Measurements from ENCODE around the gene GPC1. TPM values are rescaled to one million over a fixed set of nuclear protein-coding genes. Genes with fewer than 3 reads are reported as not detected.

GPC1 gene
- total and polyA plus RNA-seq, 2 donors (not counting 3 experiments of a cell fraction or from before 2014, with no cell fraction given): 9.6 to 31.1 TPM

DNA sequence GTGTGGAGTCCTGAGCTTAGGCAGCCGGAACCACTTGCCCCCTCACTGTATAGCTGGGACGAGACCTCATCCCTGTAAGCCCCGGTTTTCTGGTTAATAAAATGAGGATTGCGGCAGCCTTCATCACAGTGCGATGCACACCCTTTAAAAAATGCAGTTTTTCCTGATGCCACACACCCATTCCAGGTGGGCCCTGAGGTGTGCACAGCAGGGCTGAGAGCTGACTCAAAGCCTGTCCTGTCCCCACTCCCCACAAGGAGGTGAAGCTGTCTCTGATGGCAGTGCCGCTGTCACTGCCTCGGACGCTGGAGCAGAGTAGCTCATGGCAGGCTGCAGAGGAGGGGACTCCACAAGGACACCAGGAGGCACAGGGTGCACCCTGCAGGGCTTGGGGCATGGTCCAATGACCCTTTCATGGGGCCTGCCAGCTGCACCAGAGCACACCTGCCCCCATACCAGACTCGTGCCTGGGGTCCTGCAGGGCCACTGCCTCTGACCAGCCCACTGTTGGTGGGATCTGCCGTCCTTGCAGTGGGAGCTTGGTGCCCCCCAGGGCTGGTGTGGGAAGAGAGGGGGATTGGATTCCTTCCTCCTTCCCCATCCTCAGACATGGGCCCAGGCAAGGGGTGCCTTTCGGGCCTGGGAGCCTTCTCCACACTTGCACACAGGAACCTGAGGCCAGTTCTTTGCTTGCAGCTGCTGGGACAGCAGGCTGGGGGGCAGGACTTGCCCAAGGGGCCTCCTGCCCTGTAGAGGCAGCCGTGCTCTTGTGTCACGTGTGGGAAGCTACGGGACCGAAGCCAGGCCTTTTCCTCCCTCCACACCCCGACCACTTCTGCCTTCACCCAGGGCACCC, 22.8 kb downstream of the GPC1 start:
- Histone ChIP-seq H3K4me3 (replicated peaks in 1 of 3; ENCODE audit: insufficient read depth in 1 of 3, low read depth in 1 of 3, low read length in 3 of 3) (no peak overlapping the region), H3K79me2 (ENCODE audit: control insufficient read depth, insufficient read depth, low read length) (no peaks in the 10 kb centered on the region), H4K20me1 (replicated peaks; ENCODE audit: control insufficient read depth, extremely low read depth, insufficient read depth, low read length) (no peaks in the 10 kb centered on the region), H3K4me2 (ENCODE audit: insufficient read depth, low read length) (no peak overlapping the region), H3K27me3 (ENCODE audit: control insufficient read depth in 2 of 2, insufficient read depth in 2 of 2, low read length in 2 of 2) (peaks cover 19 to 24% of the 10 kb centered on the region in 2 experiments), H3K36me3 (ENCODE audit: control insufficient read depth in 2 of 2, extremely low read depth in 1 of 2, insufficient read depth in 2 of 2, low read length in 2 of 2) (no peaks in the 10 kb centered on the region), H3K4me1 (ENCODE audit: control insufficient read depth, extremely low read depth, insufficient read depth, low read length) (no peaks in the 10 kb centered on the region), H3K9ac (replicated peaks; ENCODE audit: extremely low read depth, insufficient read depth, low read length) (no peak overlapping the region), H2AFZ (ENCODE audit: low read depth, low read length) (no peak overlapping the region), H3K9me1 (replicated peaks; ENCODE audit: control insufficient read depth, extremely low read depth, insufficient read depth, low read length) (no peaks in the 10 kb centered on the region), H3K9me3 (replicated peaks; ENCODE audit: control insufficient read depth, insufficient read depth, low read length) (no peaks in the 10 kb centered on the region), H3K27ac (ENCODE audit: insufficient read depth, low read depth, low read length) (no peak overlapping the region)
- no peak for DNase-seq (ENCODE audit: low read depth, low spot score)
- dilution Hi-C loops (cut with MboI; ENCODE audit: extremely low pct_ligation_motif_present, low sequenced_read_pairs) (no loop called here), intact Hi-C loops (cut with micrococcal nuclease) (no loop called here)
- TF ChIP-seq, protein P1, sequence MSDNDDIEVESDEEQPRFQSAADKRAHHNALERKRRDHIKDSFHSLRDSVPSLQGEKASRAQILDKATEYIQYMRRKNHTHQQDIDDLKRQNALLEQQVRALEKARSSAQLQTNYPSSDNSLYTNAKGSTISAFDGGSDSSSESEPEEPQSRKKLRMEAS (IDR thresholded peaks at IDR 0.05; ENCODE audit: insufficient read depth, insufficient read length): no peak
- TF ChIP-seq JUN (IDR thresholded peaks at IDR 0.05; ENCODE audit: borderline replicate concordance, insufficient read depth, insufficient read length, low read depth) (no peak), FOS (IDR thresholded peaks at IDR 0.05; ENCODE audit: borderline replicate concordance, insufficient read depth, low read length) (no peak), MYC (IDR thresholded peaks at IDR 0.05; ENCODE audit: low read depth, low read length) (no peak), POLR2AphosphoS5 (IDR thresholded peaks at IDR 0.05; ENCODE audit: insufficient read depth, low read depth, low read length) (no peak), EZH2 (IDR thresholded peaks at IDR 0.05; ENCODE audit: borderline replicate concordance, low read depth, low read length, severe bottlenecking) (no peak), POLR2A (IDR thresholded peaks at IDR 0.05; ENCODE audit: low read depth, low read length) (no peak)
- FAIRE-seq: no peak
- ChIA-PET POLR2A (no interaction called here), CTCF (no interaction called here)
- no TSS peak for BruUV-seq (replicated peaks)
